Measurements from ENCODE around the gene ZNF521. TPM values are rescaled to one million over a fixed set of nuclear protein-coding genes. Genes with fewer than 3 reads are reported as not detected.

Gene ZNF521
- total and polyA plus RNA-seq, 2 of the 13 experiments (the other 11 are each of a cell fraction or from before 2014, with no cell fraction given): 0.02 TPM; not detected in 1

GRCh38 chr18:25097057-25097456 is 254.9 kb downstream of the ZNF521 start (continued):
- TF ChIP-seq RBAK (CRISPR knock-in tag; IDR thresholded peaks at IDR 0.05): no peak
- TF ChIP-seq ZNF367 (CRISPR knock-in tag; IDR thresholded peaks at IDR 0.05; ENCODE audit: borderline replicate concordance): no peak
- TF ChIP-seq ZBTB7B (CRISPR knock-in tag; IDR thresholded peaks at IDR 0.05): no peak
- no peak for TF ChIP-seq EHMT2 (IDR thresholded peaks at IDR 0.05; ENCODE audit: borderline replicate concordance, low read depth, low read length)
- TF ChIP-seq, protein P1, sequence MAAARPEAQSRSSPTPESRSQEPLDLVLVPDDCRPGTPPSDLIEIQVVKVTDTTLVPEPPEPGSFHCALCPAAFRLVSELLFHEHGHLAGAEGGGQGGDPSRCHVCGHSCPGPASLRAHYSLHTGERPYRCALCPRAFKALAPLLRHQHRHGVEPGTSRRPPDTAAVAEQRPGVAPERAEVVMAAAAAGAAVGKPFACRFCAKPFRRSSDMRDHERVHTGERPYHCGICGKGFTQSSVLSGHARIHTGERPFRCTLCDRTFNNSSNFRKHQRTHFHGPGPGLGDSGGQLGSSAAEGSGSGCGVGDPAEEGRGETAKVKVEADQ (CRISPR knock-in tag; IDR thresholded peaks at IDR 0.05; ENCODE audit: borderline replicate concordance): no peak

DNA sequence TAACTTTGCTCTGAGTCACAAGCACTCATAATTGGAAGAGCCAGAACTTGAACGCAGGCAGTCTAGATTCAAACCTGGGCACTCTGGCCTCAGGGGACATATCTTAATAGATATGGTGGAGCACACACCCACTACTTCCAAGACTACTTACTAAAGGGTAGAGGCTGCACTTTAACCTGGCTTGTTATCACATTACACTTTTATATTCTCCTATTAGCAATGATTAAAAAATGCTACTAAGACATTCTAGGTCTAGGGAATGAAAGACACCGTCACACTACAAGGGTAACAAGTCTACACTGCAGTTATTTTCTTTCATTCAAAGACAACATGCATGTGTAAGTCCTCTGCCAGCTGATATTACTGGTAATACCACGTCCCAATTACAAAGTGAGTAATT is 258.8 kb downstream of the ZNF521 start:
- POLR2A ChIA-PET: no interaction called here
- FAIRE-seq: no peak
- TF ChIP-seq, protein P2, sequence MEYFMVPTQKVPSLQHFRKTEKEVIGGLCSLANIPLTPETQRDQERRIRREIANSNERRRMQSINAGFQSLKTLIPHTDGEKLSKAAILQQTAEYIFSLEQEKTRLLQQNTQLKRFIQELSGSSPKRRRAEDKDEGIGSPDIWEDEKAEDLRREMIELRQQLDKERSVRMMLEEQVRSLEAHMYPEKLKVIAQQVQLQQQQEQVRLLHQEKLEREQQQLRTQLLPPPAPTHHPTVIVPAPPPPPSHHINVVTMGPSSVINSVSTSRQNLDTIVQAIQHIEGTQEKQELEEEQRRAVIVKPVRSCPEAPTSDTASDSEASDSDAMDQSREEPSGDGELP (IDR thresholded peaks at IDR 0.05; ENCODE audit: borderline replicate concordance, low read depth): no peak
- TF ChIP-seq ZNF431 (CRISPR knock-in tag; IDR thresholded peaks at IDR 0.05; ENCODE audit: borderline replicate concordance, low read depth): no peak
- TF ChIP-seq ZNF660 (CRISPR knock-in tag; IDR thresholded peaks at IDR 0.05; ENCODE audit: borderline replicate concordance, low read depth): no peak
- no peak for TF ChIP-seq ZNF598 (CRISPR knock-in tag; IDR thresholded peaks at IDR 0.05; ENCODE audit: borderline replicate concordance)
- no peak for TF ChIP-seq UBTF (CRISPR knock-in tag; IDR thresholded peaks at IDR 0.05)
- no peak for TF ChIP-seq FOXP1 (IDR thresholded peaks at IDR 0.05)
- TF ChIP-seq FOXP1 (CRISPR knock-in tag; IDR thresholded peaks at IDR 0.05): no peak
- no peak for TF ChIP-seq ZNF34 (CRISPR knock-in tag; IDR thresholded peaks at IDR 0.05; ENCODE audit: borderline replicate concordance)
- TF ChIP-seq ZNF441 (CRISPR knock-in tag; IDR thresholded peaks at IDR 0.05; ENCODE audit: borderline replicate concordance): no peak
- TF ChIP-seq RFXANK (CRISPR knock-in tag; IDR thresholded peaks at IDR 0.05): no peak
- TF ChIP-seq CHD4 (IDR thresholded peaks at IDR 0.05; ENCODE audit: borderline replicate concordance, low read length): no peak
- TF ChIP-seq SKI (IDR thresholded peaks at IDR 0.05; ENCODE audit: partially characterized antibody): no peak
- TF ChIP-seq, protein P3, sequence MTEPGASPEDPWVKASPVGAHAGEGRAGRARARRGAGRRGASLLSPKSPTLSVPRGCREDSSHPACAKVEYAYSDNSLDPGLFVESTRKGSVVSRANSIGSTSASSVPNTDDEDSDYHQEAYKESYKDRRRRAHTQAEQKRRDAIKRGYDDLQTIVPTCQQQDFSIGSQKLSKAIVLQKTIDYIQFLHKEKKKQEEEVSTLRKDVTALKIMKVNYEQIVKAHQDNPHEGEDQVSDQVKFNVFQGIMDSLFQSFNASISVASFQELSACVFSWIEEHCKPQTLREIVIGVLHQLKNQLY (CRISPR knock-in tag; IDR thresholded peaks at IDR 0.05): no peak
- TF ChIP-seq MZF1 (CRISPR knock-in tag; IDR thresholded peaks at IDR 0.05; ENCODE audit: borderline replicate concordance): no peak
- TF ChIP-seq HHEX (CRISPR knock-in tag; IDR thresholded peaks at IDR 0.05): no peak
- no peak for TF ChIP-seq RORA (CRISPR knock-in tag; IDR thresholded peaks at IDR 0.05)

More for the DNA sequence above, 258.8 kb downstream of the ZNF521 start:
- in situ Hi-C loops (cut with HindIII; ENCODE audit: extremely low pct_ligation_motif_present, low pct_unique_long_range_greater_than_20kb) (no loop called here), intact Hi-C loops (cut with micrococcal nuclease; ENCODE audit: unreplicated experiment) (no loop called here)
- ATAC-seq (no peak), DNase-seq (ENCODE audit: low spot score) (no peak)
- Histone ChIP-seq H3K4me3 (replicated peaks in 1 of 3; ENCODE audit: insufficient read depth in 1 of 3, low read depth in 2 of 3, low read length in 3 of 3) (no peak overlapping the region), H3K4me1 (ENCODE audit: insufficient read depth, low read length) (no peaks in the 10 kb centered on the region), H3K9ac (ENCODE audit: insufficient read depth, low read depth, low read length) (no peak overlapping the region), H3K79me2 (ENCODE audit: insufficient read depth, low read length) (no peaks in the 10 kb centered on the region), H3K27me3 (ENCODE audit: control insufficient read depth in 1 of 2, insufficient read depth in 2 of 2, low read length in 2 of 2) (no peaks in the 10 kb centered on the region), H3K27ac (ENCODE audit: extremely low read length, insufficient read depth, low read length) (no peak overlapping the region), H3K36me3 (replicated peaks in 1 of 2; ENCODE audit: control insufficient read depth in 1 of 2, insufficient read depth in 2 of 2, low read length in 2 of 2) (no peaks in the 10 kb centered on the region), H3K4me2 (ENCODE audit: low read depth, low read length) (no peak overlapping the region), H4K20me1 (ENCODE audit: insufficient read depth, low read length) (no peaks in the 10 kb centered on the region), H2AFZ (ENCODE audit: low read length) (no peak overlapping the region), H3K9me3 (ENCODE audit: low read length) (no peaks in the 10 kb centered on the region)
- BruUV-seq (replicated peaks): no TSS peak
- CTCF ChIA-PET (ENCODE audit: low intra/inter-chr PET ratio, low total read pairs): no interaction called here
- WGBS (ENCODE audit: low lambda C conversion rate): 30% methylated on average over 3 of the region's 3 CpGs
